ENCODE data around the gene NIPAL3.

DNA sequence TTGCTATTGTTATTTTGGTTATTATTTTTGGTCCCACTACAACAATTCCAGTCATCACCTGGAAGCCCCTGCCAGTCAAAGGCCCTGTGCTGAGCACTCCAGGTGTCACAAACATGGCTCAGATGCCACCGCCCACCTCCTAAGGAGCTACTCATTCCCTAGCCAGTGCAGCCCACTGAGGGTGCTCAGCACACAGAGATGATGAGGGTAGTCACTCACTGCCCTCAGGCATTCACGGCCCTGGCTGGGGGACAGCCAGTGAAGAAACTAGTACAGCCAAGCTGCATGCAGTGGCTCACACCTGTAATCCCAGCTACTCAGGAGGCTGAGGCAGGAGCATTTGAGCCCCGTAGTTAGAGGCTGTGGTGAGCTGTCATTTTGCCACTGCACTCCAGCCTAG, 42.3 kb downstream of the NIPAL3 start:
- TF ChIP-seq RAD21 (IDR thresholded peaks at IDR 0.05; ENCODE audit: low read depth) (no peak), POLR2A (IDR thresholded peaks at IDR 0.05; ENCODE audit: borderline replicate concordance, extremely low read depth, insufficient read depth, insufficient read length) (no peak), EZH2 (IDR thresholded peaks at IDR 0.05) (no peak), SIN3A (IDR thresholded peaks at IDR 0.05; ENCODE audit: low read depth) (no peak), ZNF274 (IDR thresholded peaks at IDR 0.05; ENCODE audit: low read depth, low read length) (no peak)
- TF ChIP-seq, protein P1, sequence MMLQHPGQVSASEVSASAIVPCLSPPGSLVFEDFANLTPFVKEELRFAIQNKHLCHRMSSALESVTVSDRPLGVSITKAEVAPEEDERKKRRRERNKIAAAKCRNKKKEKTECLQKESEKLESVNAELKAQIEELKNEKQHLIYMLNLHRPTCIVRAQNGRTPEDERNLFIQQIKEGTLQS (IDR thresholded peaks at IDR 0.05) = no peak

All from HCT116 (cell line).